Stimulated activated CD8-positive, alpha-beta memory T cell treated with anti-CD3 and anti-CD28 coated beads, Interleukin-15, amount 100 ng/mL, for 24 hours (primary cell): ENCODE data around the gene SERPINB11.
"Not testable (repeated sequence)": the region's sequence is repeated elsewhere in the genome, so short reads cannot be mapped to it uniquely, and the experiment has no call there.

Experiments
- DNase-seq: peaks from one replicate; pipeline ENCODE4 v3.0.0-alpha.2; 2020; ENCODE audit warnings: low read depth

The SERPINB11 gene, protein sequence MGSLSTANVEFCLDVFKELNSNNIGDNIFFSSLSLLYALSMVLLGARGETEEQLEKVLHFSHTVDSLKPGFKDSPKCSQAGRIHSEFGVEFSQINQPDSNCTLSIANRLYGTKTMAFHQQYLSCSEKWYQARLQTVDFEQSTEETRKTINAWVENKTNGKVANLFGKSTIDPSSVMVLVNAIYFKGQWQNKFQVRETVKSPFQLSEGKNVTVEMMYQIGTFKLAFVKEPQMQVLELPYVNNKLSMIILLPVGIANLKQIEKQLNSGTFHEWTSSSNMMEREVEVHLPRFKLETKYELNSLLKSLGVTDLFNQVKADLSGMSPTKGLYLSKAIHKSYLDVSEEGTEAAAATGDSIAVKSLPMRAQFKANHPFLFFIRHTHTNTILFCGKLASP

GRCh38 chr18:63702660-63703059 is at the start of gene SERPINB11:
SERPINB11 (plus strand) TSS chr18:63702960; CDS start chr18:63710194, 7,234 bp downstream.
- DNase-seq, result no peak

GRCh38 chr18:63658920-63659319 is 43.8 kb upstream of the SERPINB11 start:
- DNase-seq, result not testable (repeated sequence)

- not testable (repeated sequence) for DNase-seq
Observed at GRCh38 chr18:63661750-63662149, 41.0 kb upstream of the SERPINB11 start, which contains the start of gene SERPINB3. SERPINB3 (minus strand) TSS chr18:63661893; CDS start chr18:63661216, 677 bp downstream.

- no peak for DNase-seq
Observed at GRCh38 chr18:63664571-63664970, 38.2 kb upstream of the SERPINB11 start.

DNA sequence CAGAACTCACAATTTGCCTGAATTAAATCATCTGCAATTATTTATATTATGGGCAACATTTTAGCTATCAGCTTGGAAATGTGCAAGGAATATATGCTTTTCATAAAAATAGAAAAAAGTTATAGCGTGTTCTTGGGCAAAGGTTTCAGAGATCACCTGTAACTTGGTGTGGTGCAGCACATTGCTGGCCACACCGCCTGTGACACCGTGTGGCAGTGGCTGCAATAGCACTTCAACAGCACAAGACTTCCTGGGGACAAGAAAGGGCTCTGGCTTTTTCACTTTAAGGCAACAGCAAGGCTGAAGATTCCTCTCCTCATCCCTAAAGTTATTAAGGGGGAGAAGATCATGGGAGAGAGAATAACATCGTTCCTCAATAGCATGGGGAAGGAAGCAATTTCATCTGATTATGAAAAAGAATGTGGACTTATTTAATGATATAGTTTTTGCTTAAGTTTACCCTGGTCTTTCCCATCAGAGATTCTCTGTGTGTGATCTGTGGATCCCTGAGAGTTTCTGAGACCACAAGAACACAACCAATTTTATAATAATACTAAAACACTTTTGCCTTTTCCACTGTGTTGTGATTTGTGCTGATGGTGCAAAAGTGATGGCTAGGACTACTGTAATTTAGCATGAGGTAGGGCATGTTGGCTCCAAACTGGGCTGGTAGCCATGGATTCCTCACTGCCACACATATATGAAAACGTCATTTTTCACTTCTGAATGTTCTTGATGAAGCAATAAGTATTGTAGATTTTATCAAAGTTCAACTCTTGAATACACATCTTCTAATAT is 26.0 kb upstream of the SERPINB11 start:
- DNase-seq, result no peak

- DNase-seq, result no peak
Observed at GRCh38 chr18:63677500-63678225, 25.1 kb upstream of the SERPINB11 start.

GRCh38 chr18:63679820-63680606 is 22.7 kb upstream of the SERPINB11 start:
- DNase-seq, result no peak

DNA sequence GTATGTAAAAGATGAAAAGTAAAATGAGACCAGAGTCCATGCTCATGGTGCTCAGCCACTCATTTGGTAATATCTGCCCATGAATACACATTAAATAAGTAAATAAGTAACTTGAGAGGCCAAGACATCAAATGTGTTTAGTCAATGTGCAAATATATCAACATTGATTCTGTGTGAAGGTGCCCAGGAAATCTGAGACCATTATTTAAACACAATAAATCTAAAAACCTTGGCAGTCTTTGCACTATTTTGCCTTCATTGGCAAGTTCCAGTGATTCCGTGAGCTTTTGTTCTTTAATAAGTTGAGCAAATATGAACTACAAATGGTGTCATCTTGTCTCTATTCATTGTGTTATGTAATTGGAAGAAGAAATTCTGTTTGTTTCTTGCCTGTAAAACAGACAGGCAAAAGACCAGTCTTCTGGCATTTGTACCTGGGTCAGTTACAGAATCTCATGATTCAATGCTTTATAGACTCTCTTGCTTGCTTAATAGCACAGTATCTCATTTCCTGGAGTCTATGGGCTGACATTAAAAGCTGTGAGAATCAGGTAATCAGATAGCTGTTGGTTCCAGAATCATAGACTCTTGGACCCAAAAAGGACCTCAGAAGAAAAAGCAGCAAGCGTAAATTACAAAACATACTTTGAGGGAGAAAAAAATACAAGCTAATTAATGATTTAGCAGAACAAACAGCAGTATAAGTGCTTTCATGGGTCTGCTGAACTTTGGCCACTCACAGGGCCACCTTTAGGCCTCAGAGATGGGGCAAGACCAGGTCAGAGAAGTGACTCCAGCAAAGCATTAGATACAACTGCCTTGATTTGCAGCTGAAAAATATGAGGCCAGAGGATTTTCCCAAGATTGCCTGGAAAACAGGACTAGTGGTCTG is 21.1 kb upstream of the SERPINB11 start:
- no peak for DNase-seq

DNA sequence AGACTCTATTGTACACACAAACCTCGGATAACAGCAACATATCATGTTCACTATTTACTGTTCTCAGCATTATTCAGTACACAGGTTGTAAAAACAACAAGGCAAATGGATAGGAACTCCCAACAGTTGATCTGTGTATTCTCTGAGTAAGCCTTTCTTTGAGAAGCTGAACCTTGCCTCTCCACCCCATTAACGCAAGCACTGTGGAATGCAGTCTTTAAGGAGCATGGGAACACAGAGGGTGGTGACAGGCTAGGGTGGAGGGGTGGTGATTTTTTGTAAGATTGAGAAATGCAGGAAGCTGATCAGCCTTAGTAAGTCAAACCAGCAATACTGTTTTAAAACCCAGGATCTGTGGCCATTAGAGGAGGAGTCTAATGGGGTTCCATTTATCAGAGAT is 19.6 kb upstream of the SERPINB11 start:
- no peak for DNase-seq

DNA sequence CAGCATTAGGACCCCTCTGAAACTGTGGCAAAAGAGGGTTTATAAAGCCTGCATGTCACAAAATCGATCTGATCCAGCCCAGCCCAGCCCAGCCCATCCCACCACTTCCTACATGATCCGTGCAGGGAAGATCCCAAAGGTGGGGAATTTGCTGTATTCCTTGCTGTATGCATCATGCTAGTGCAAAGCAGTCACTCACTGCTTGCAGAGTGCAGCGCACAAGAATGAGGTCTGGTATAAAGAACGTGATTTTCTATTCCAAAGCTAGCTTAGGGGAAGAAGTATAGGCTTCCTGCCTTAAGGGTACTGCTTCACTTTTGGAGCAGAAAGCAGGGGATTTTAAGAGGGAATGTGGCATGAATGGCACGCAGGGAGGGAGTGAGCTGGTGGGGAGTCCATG is 18.9 kb upstream of the SERPINB11 start:
- DNase-seq, result no peak

- DNase-seq, result no peak
Observed at GRCh38 chr18:63684718-63685117, 18.0 kb upstream of the SERPINB11 start.

DNA sequence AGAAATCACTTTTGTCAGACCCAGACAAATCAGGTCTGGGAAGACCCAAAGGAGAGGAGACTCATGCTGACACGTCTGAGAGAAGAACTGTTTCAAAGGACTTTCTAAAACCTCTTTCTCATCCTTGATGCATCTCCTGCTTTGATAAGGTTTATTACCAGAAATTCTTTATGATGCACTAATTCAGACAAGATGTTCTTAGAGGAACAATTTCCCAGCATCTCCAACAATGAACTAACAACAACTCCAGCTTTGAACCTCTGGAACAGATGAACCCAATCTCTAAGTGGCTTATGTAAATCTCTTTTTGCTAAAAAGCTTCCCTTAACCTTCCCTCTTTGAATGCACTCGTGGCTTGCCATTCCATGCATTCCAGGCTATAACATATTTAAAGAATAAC is 15.9 kb upstream of the SERPINB11 start:
- DNase-seq, result no peak

DNA sequence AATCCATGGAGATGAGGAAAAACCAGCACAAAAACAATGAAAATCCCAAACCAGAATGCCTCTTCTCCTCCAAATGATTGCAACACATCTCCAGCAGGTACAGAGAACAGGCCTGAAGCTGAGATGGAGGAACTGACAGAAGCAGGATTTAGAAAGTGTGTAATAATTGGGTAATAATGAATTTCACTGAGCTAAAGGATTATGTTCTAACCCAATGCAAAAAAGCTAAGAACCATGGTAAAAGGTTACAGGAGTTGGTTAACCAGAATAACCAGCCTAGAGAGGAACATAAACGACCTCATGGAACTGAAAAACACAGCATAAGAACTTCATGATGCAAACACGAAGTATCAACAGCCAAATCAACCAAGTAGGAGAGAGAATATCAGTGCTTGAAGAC is 13.7 kb upstream of the SERPINB11 start:
- DNase-seq, result no peak

GRCh38 chr18:63697097-63697660 is 5.6 kb upstream of the SERPINB11 start:
- no peak for DNase-seq

DNA sequence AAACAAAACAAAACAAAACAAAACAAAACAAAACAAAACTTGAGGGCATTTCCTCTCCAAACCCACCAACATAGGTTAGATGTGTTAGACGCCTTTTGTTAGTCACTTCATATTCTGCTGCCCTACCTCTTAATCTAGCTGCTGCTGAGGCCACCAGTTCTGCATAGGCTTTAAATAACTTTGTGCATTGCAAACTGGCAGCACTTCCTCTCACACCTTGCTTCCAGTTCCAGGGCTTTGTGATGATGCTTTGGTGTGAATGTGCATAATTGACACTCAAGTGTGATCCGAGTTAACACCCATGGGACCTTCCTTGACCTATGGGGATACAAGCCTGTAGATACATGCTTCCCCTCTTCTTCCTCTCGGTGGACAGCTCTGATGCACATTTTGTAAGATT is 2.3 kb upstream of the SERPINB11 start:
- DNase-seq, result no peak

- no peak for DNase-seq
Observed at GRCh38 chr18:63701952-63702351, 808 bp upstream of the SERPINB11 start.

DNA sequence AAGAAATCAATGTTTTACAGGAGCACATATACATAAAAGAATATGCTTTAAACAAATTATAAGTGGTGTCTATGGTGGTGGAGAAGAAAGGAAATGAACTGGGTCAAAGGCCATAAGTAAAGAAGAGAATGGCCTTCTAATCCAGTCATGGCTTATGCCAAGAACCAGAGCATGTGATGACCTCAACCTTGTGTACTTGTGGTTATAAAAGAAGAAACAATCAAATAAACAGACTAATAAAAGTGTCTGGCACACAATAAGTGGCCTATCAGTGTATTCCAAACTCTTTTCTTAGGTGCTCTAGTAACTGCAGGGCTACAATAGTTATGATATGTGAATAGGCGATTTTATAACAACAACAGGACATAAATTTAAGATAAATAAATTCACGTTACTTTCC is 2.6 kb downstream of the SERPINB11 start:
- DNase-seq, result no peak

GRCh38 chr18:63707816-63708215 is 5.1 kb downstream of the SERPINB11 start:
- no peak for DNase-seq

DNA sequence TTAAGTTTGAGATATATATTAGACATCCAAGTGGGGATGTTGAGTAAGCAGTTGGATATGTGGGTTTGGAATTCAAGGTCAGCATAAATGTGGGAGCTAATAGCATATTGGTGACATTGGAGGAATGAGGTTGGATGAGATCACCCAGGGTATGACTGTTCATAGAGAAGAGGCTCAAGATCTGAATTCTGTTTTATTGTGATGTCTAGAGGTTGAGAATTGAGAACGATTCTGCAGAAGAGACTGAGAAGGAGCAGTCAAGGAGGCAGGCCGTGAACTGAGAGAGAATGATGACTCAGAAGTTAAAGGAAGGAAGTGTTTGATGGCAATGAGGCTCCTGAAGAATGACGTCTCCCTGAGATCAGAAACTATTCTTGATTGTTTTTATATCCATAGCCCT is 5.9 kb downstream of the SERPINB11 start:
- DNase-seq, result no peak
